T-helper 1 cell treated with Interleukin-12 subunit alpha and Interleukin-12 subunit beta and Interleukin-4 antibody, amounts not matched to agents 30 μg/mL and 1 μg/mL, for 36 hours (primary cell): ENCODE measurements around the gene CACNA1C.
"Not testable (repeated sequence)": the region's sequence is repeated elsewhere in the genome, so short reads cannot be mapped to it uniquely, and the experiment has no call there.

ENCODE experiments used
- H3K27ac Mint-ChIP-seq: one replicate; pipeline ENCODE4 v1.8.0; 2021; ENCODE audit warnings: mild to moderate bottlenecking, mixed read lengths
- H3K27me3 Mint-ChIP-seq: one replicate; pipeline ENCODE4 v1.8.0; 2021; ENCODE audit warnings: low read depth, mixed read lengths
- H3K36me3 Mint-ChIP-seq: one replicate; pipeline ENCODE4 v1.8.0; 2021; ENCODE audit warnings: low read depth, mixed read lengths
- H3K4me1 Mint-ChIP-seq: one replicate; pipeline ENCODE4 v1.8.0; 2021; ENCODE audit warnings: low read depth, mixed read lengths
- H3K4me3 Mint-ChIP-seq: one replicate; pipeline ENCODE4 v1.8.0; 2021; ENCODE audit warnings: mild to moderate bottlenecking, moderate library complexity, mixed read lengths
- H3K9me3 Mint-ChIP-seq: one replicate; pipeline ENCODE4 v1.8.0; 2021; ENCODE audit warnings: mixed read lengths

Gene CACNA1C

DNA sequence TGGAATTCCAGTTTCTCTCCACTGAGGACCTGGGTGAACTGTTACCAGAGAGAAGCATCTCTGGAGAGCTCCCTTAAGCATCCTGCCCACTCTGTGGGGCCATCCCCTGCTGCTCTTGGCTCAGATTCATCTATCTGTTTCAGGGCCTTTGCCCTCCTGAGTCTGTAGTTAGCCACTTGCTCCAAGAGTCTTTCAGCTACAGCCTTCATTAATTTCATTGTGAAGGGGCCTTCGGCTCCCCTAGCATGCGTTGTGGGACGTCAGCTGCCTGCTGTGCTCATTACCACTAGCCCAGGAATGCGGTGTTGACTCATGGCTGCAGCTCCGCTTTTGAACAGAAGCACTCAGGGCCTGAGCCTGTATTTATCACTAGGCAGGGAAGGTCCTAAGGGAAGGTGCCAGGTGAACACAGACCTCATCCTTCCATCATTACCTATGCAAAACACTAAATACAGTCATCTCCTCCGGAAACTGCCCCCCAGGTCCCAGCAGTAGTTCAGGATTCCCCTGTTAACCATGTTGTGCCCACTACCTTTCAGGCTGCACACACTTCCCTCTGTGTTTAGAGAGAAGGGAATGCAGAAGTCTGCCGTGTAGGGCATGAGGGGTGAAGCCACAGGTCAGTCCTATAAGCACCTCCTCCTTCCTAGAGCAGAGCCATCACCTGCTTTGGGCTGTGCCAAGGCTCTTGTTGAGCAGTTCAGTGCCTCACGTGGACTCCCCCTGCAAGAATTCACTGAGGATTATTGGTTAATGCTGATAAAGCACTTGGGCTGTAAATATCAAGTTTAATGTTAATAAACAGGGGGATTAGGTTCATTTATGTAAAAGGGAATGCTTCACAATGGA lies 191.4 kb downstream of the CACNA1C start:
- Mint-ChIP-seq H3K27ac (no peak overlapping the region), H3K27me3 (no peaks in the 10 kb centered on the region), H3K4me3 (no peak overlapping the region), H3K36me3 (no peaks in the 10 kb centered on the region), H3K9me3 (no peaks in the 10 kb centered on the region), H3K4me1 (no peaks in the 10 kb centered on the region)

GRCh38 chr12:2246358-2246757 lies 193.6 kb downstream of the CACNA1C start:
- Mint-ChIP-seq H3K4me3 (no peak overlapping the region), H3K27ac (no peak overlapping the region), H3K9me3 (no peaks in the 10 kb centered on the region), H3K27me3 (no peaks in the 10 kb centered on the region), H3K36me3 (no peaks in the 10 kb centered on the region), H3K4me1 (no peaks in the 10 kb centered on the region)

- Mint-ChIP-seq H3K27me3 (no peaks in the 10 kb centered on the region), H3K36me3 (no peaks in the 10 kb centered on the region), H3K4me1 (no peaks in the 10 kb centered on the region), H3K27ac (no peak overlapping the region), H3K4me3 (no peak overlapping the region), H3K9me3 (no peaks in the 10 kb centered on the region)
Measured at GRCh38 chr12:2247120-2247519, 194.3 kb downstream of the CACNA1C start.

DNA sequence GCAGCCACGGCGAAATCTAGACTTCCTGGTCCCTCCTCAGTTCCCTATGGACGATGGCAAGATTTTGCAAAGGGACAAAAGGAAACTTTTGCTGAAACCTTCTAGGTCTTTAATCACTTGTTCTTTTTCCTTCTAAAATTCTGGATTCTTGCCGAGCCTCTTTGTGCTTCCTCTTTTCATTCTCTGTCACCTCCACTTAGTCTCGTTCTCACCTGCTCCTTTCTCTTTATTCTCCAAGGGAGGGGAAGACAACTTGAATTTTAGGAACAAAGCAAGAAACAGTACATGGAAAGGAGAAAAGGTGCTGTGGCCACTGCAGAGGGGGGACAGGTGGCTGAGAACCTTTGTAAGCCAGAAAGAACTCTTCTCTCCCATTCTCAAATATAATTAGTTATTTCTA lies 194.8 kb downstream of the CACNA1C start:
- Mint-ChIP-seq H3K27ac (no peak overlapping the region), H3K27me3 (no peaks in the 10 kb centered on the region), H3K9me3 (no peaks in the 10 kb centered on the region), H3K4me3 (no peak overlapping the region), H3K4me1 (no peaks in the 10 kb centered on the region), H3K36me3 (no peaks in the 10 kb centered on the region)

DNA sequence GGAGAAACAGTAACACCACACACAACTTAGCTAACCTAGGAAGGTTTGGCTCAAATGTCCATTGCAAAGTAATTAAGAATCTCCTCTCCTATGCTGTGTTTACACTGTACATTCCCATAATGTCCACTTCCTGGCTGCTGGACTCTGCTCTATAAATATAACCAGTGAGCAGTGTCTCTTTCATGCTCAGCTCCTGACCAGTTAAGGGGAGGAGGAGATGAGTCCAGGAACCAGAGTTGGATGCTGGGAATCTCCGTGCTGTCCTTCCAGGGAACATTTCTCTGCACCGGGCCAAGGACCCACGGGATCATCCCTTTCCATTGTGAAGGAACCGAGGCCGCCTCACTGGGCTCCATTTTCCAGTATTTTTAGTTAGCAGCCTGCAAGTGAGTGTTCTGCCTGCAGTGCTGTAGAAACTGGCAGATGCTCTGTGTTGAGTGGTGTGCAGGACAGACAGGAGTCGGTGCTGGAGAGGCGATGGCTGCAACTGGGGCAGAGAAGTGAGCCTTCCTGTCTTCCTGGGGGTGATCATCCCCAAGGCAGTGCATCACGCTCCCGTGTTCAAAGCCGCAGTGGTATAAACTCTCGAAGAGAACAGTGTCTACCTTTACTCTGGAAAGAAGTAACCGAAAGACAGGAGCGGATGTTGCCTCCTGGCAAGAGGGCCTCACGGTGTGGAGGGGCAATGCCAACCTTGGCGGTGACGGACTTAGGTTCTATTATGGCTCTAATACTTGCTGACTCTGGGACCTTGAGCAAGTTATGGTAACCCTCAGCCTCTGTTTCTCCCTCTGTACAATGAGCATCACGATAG lies 195.5 kb downstream of the CACNA1C start:
- Mint-ChIP-seq H3K27ac (no peak overlapping the region), H3K27me3 (no peaks in the 10 kb centered on the region), H3K4me1 (no peaks in the 10 kb centered on the region), H3K4me3 (no peak overlapping the region), H3K9me3 (no peaks in the 10 kb centered on the region), H3K36me3 (no peaks in the 10 kb centered on the region)

GRCh38 chr12:2248901-2249381 lies 196.2 kb downstream of the CACNA1C start:
- Mint-ChIP-seq H3K36me3 (no peaks in the 10 kb centered on the region), H3K4me3 (no peak overlapping the region), H3K4me1 (no peaks in the 10 kb centered on the region), H3K27me3 (no peaks in the 10 kb centered on the region), H3K27ac (no peak overlapping the region), H3K9me3 (no peaks in the 10 kb centered on the region)

DNA sequence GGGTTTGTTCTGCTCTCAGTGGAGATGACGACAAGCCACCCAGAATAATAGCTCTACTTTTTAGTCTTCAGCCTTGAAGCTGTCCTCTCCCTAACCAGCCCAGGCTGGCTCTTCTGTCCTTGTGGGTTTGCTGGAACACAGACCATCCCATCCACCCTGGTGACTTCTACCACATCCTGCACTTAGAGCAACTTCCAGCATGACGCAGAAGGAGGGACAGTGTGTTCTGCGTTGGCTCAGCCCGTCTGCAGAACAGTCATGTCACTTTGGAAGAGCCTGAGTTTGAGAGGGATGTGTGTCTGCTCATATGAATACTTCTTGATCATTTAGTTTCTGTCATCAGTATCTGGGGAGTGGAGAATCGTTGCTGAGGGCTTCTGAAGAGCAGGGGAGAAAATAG lies 198.0 kb downstream of the CACNA1C start:
- no peaks in the 10 kb centered on the region for H3K4me1 Mint-ChIP-seq
- no peaks in the 10 kb centered on the region for H3K27me3 Mint-ChIP-seq
- H3K4me3 Mint-ChIP-seq, result no peak overlapping the region
- H3K9me3 Mint-ChIP-seq, result peaks cover 3% of the 10 kb centered on the region
- H3K36me3 Mint-ChIP-seq, result no peaks in the 10 kb centered on the region
- no peak overlapping the region for H3K27ac Mint-ChIP-seq

DNA sequence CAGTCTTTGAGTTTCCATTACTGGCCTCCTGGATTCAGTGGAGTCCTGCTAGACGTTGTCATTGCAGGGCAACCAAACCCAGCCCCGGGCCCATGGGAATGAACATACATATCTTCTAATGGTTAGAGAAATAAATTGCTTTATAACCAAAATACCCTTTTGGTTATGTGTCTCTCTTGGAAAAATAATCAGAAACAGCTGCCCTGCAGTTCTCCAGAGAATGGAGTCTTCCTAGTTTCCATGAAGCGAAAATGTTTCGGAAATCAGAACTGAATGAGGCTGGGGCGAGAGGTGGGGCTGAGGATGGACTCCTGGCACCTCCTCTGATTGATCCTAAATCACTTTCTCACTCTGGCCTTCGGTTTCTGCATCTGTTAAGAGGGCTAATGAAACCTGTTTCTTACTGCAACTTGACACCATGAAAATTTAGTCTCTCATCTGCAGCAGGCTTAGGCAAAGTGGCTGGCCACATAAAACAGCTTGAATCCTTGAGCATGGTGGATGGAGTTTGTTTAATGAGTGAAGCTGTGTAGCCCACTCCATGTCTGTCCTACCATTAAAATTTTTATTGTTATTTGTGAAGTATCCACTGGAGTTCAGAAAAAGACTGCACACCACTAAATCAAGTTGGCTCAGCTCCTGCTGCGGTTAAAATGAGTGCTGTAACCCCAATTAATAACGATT lies 198.9 kb downstream of the CACNA1C start:
- Mint-ChIP-seq H3K27me3 (no peaks in the 10 kb centered on the region), H3K9me3 (peaks cover 6% of the 10 kb centered on the region), H3K4me1 (no peaks in the 10 kb centered on the region), H3K36me3 (no peaks in the 10 kb centered on the region), H3K4me3 (no peak overlapping the region), H3K27ac (no peak overlapping the region)

GRCh38 chr12:2255311-2255710 lies 202.5 kb downstream of the CACNA1C start:
- peaks cover 2% of the 10 kb centered on the region for H3K4me1 Mint-ChIP-seq

DNA sequence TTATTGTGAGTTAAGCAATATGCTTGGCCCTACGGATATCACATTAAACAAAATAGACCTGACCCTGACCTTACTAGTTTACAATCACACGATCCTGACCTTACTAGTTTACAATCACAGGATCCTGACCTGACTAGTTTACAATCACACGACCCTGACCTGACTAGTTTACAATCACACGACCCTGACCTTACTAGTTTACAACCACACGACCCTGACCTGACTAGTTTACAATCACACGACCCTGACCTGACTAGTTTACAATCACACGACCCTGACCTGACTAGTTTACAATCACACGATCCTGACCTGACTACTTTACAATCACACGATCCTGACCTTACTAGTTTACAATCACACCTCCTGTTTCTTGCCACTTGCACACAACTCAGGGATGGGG lies 202.9 kb downstream of the CACNA1C start:
- not testable (repeated sequence) for H3K36me3 Mint-ChIP-seq, H3K4me1 Mint-ChIP-seq, H3K9me3 Mint-ChIP-seq, H3K27me3 Mint-ChIP-seq, H3K27ac Mint-ChIP-seq, H3K4me3 Mint-ChIP-seq

More at GRCh38 chr12:2255311-2255710, 202.5 kb downstream of the CACNA1C start:
- no peak overlapping the region for H3K4me3 Mint-ChIP-seq
- H3K27me3 Mint-ChIP-seq, result peaks cover 4% of the 10 kb centered on the region
- H3K36me3 Mint-ChIP-seq, result no peaks in the 10 kb centered on the region
- H3K27ac Mint-ChIP-seq, result no peak overlapping the region
- peaks cover 6% of the 10 kb centered on the region for H3K9me3 Mint-ChIP-seq

GRCh38 chr12:2256453-2256852 lies 203.7 kb downstream of the CACNA1C start:
- H3K4me1 Mint-ChIP-seq, result peaks cover 2% of the 10 kb centered on the region
- no peak overlapping the region for H3K27ac Mint-ChIP-seq
- no peaks in the 10 kb centered on the region for H3K36me3 Mint-ChIP-seq
- no peak overlapping the region for H3K4me3 Mint-ChIP-seq
- H3K27me3 Mint-ChIP-seq, result peaks cover 4% of the 10 kb centered on the region
- peaks cover 6% of the 10 kb centered on the region for H3K9me3 Mint-ChIP-seq

DNA sequence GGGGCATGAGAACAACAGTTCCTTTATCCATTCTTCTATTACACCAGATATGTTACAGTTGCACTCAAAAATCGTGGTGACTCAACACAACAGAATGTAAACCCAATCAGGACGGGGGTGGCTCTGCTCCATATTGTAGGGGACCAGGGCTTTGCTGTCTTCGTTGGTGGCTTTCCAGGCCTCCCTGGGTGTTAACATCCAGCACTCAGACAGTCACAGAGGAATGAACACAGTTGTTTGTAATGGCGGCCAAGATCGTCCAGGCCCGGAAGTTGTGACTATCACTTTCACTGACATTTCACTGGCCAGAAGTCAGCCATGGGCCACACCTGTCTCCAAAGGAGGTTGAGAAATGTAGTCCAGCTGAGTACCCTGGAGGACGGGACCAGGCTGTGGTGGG lies 204.1 kb downstream of the CACNA1C start:
- no peaks in the 10 kb centered on the region for H3K36me3 Mint-ChIP-seq
- H3K27ac Mint-ChIP-seq, result no peak overlapping the region
- H3K9me3 Mint-ChIP-seq, result peaks cover 6% of the 10 kb centered on the region
- no peak overlapping the region for H3K4me3 Mint-ChIP-seq
- peaks cover 2% of the 10 kb centered on the region for H3K4me1 Mint-ChIP-seq
- H3K27me3 Mint-ChIP-seq, result peaks cover 4% of the 10 kb centered on the region

GRCh38 chr12:2258025-2258424 lies 205.2 kb downstream of the CACNA1C start:
- Mint-ChIP-seq H3K9me3 (peaks cover 6% of the 10 kb centered on the region), H3K27ac (no peak overlapping the region), H3K27me3 (peaks cover 4% of the 10 kb centered on the region), H3K36me3 (no peaks in the 10 kb centered on the region), H3K4me3 (no peak overlapping the region), H3K4me1 (peaks cover 2% of the 10 kb centered on the region)

GRCh38 chr12:2259369-2259768 lies 206.6 kb downstream of the CACNA1C start:
- Mint-ChIP-seq H3K27ac (no peak overlapping the region), H3K9me3 (peaks cover 6% of the 10 kb centered on the region), H3K4me3 (no peak overlapping the region), H3K4me1 (peaks cover 2% of the 10 kb centered on the region), H3K36me3 (no peaks in the 10 kb centered on the region), H3K27me3 (peaks cover 4% of the 10 kb centered on the region)
